Activated T-cell treated with anti-CD3 and anti-CD28 coated beads, Interleukin-2, amount 50 U/mL, for 72 hours (primary cell): ENCODE data around the gene PAIP2. TPM values are rescaled to one million over a fixed set of nuclear protein-coding genes. Genes with fewer than 3 reads are reported as not detected.

ENCODE experiments used
- ATAC-seq, 2 donors: fragments of 150-1000 bp; cut with Tn5 transposase; replicated peaks in 1 of 2; 2 replicates each; pipeline ENCODE4 v1.10.0; 2021; ENCODE audit warnings: moderate library complexity in 2 of 2, mild to moderate bottlenecking in 1 of 2
- DNase-seq, 2 donors: peaks; one replicate each; pipeline ENCODE4 v3.0.0; 2021 to 2022; ENCODE audit warnings: mixed read lengths in 1 of 2
- H3K27ac Mint-ChIP-seq: one replicate; pipeline ENCODE4 v1.8.0; 2022; ENCODE audit warnings: mild to moderate bottlenecking, moderate library complexity, mixed read lengths
- H3K27me3 Mint-ChIP-seq: one replicate; pipeline ENCODE4 v1.8.0; 2022; ENCODE audit warnings: low read depth, mixed read lengths
- H3K36me3 Mint-ChIP-seq, 2 donors: one replicate each; pipeline ENCODE4 v1.8.0; 2022; ENCODE audit warnings: mixed read lengths in 2 of 2, mild to moderate bottlenecking in 1 of 2; ENCODE audit not compliant: insufficient read depth in 2 of 2
- H3K4me1 Mint-ChIP-seq: one replicate; pipeline ENCODE4 v1.8.0; 2022; ENCODE audit warnings: low read depth, mixed read lengths
- H3K4me3 Mint-ChIP-seq, 2 donors: one replicate each; pipeline ENCODE4 v1.8.0; 2022; ENCODE audit warnings: mild to moderate bottlenecking in 2 of 2, mixed read lengths in 2 of 2, moderate library complexity in 2 of 2
- H3K9me3 Mint-ChIP-seq, 2 donors: one replicate each; pipeline ENCODE4 v1.8.0; 2022; ENCODE audit warnings: mixed read lengths in 2 of 2
- total RNA-seq, 2 donors: library from RNA; stranded (reverse); gene quantifications; one replicate each; pipeline ENCODE4 v1.2.3, GENCODE V29; 2022

The PAIP2 gene, protein sequence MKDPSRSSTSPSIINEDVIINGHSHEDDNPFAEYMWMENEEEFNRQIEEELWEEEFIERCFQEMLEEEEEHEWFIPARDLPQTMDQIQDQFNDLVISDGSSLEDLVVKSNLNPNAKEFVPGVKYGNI
- 100 to 1,000 TPM; 141 to 144 TPM for total RNA-seq

DNA sequence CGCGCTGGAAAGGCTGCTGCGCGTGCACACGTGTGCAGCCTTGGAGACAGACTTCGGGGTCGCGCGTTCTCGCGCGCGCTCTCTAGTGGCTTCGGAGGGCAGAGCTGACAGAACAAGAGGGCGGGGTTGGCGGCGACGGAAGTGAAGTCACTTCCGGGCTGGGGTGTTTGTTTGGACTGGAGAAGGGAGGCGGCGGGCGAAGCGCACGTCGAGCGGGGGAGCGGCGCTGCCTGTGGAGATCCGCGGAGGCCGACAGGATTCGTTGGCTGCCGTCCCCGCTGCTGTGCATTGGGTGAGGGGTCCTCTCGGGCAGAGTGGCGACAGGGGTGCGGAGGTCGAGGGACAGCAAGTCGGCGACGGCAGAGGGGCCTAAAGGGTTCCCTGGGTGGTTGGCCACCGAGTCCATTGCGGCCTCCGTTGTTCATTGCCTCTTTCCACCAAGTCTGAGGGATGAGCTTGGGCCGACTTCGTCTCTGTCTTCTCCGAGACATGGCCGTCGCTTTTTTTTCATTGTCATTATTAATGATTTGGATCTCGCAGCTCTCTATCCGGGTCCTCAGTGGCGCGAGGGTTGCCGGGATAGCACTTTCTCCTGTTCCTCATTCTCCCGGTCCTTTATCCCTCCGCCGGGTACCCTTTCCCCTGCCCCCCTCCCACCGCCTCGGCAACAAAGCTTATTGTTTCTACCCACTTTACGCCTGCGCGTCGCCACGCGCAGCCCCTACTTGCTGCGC lies at the start of gene PAIP2:
Gene PAIP2 (plus strand): TSS at position 166 of the 734 bp plus-strand sequence. CDS start 21,931 bp downstream, outside the sequence.
- Mint-ChIP-seq H3K36me3 (peaks cover 3 to 13% of the 10 kb centered on the region in 2 donors), H3K9me3 (no peaks in the 10 kb centered on the region), H3K27ac (peak within 1 kb of the TSS; percentile 75), H3K4me3 (peak within 1 kb of the TSS; percentile 85 to 96), H3K4me1 (peaks cover 56% of the 10 kb centered on the region), H3K27me3 (no peaks in the 10 kb centered on the region)
- ATAC-seq (peak; percentile 89 to 90), DNase-seq (peak; percentile 97)

DNA sequence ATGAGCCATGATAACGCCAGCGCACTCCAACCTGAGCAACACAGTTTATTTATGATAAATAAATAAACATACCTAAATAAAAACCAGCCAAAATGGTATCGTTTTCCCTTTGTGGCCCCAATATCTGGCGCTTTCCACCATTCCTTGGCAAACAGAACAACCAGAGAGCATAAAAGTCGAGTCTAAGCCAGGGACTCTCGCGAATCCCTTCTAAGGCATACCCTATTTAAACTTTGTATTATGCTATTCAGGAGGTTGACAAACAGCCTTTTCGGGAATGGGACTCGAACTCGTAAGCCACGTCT lies 48.5 kb upstream of the PAIP2 start:
- DNase-seq (no peak), ATAC-seq (peak in 1 of 2 donors; percentile 14)
- peak overlapping the region; percentile 97 for H3K27ac Mint-ChIP-seq
- peaks cover 38% of the 10 kb centered on the region for H3K4me1 Mint-ChIP-seq
- H3K9me3 Mint-ChIP-seq: no peaks in the 10 kb centered on the region
- no peaks in the 10 kb centered on the region for H3K27me3 Mint-ChIP-seq
- peaks cover 10 to 23% of the 10 kb centered on the region in 2 donors for H3K36me3 Mint-ChIP-seq
- H3K4me3 Mint-ChIP-seq: peak overlapping the region; percentile 96 to 98

DNA sequence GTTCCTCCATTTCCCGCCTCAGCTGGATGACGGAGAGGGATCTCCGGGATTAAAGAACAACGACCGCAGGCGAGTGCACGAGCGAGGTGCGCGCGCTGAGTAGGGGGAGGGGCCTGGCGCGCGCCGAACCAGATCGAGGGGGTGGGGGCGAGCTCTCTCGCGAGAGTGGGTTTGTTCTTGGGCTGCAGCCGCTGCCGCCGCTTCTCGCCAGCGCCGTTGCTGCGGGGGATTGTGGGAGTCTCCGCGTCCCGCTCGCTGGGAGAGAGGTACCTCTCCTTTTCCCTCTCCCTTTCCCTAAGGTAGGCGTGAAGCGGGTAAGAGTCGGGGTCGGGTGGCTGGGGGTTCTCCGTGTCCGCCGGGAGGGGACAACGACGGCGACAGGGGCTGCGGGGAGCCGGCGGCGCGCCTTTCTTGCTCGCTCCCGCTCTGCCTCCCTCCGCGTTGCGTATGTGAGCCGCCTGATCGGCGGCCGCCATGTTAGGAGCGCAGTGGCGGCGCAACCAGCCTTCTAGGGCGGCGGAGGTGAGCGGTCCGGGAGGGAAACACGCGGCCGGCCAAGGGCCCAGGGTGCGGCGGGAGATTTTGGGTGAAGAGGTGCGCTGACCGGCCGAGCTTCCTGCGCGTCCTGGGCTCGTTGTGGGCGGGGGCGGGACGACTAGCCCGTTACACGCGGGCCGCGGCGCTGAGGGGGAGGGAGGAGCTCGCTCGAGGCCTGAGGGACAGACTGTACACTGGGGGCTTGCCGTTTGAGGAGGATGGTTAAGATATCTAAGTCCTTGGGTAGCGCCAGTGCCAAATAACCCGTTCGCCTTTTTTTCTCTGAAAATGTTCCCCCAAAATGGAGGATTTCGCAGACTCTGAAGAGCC lies 47.9 kb upstream of the PAIP2 start, which contains the start of gene MATR3:
Gene MATR3 (plus strand): TSS at position 234 of the 867 bp plus-strand sequence. CDS start 13,676 bp downstream, outside the sequence.
- peak; percentile 94 to 95 for DNase-seq
- Mint-ChIP-seq H3K4me1 (peaks cover 44% of the 10 kb centered on the region), H3K27me3 (no peaks in the 10 kb centered on the region), H3K9me3 (no peaks in the 10 kb centered on the region), H3K36me3 (peaks cover 10 to 23% of the 10 kb centered on the region in 2 donors), H3K4me3 (peak within 1 kb of the TSS; percentile 96 to 98), H3K27ac (peak within 1 kb of the TSS; percentile 97)
- ATAC-seq: peak; percentile 93

DNA sequence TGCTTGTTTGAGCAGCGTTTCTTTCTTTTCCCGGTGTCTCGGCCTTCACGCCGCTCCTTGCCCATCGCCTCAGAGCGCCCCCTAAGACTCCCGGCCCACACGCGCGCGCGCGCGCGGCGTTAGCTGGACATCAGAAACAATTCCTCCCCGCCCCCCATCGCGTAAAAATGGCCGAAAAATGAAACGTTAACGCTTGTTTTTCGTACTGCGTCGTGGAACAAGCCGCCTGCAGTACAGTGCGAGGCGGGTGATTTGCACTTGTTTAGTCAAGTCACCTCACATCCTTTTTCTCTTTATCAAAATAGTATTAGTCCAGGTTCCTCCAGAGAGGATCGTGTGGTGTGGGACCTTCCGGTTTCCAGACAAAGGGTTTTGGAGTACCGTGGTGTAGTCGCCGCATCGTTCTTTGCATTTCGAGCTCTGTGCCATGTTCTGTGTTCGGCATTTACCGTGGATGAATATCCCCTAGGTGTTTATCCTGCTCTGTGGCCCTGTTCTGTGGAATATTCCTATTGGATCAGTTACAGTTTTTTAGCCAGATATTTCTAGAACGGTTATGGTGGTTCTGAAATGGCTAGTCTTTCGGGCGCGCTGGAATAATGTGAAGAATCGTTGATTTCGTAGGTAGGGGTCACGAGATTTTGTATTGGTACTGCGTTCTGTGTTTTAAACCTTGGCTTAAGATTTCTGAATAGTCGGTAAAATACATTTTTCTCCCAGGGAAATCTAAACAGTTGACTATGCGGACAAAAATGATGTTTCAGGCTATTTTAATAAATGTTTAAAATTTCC lies 47.1 kb upstream of the PAIP2 start:
- peaks cover 10 to 23% of the 10 kb centered on the region in 2 donors for H3K36me3 Mint-ChIP-seq
- DNase-seq (peak; percentile 66 to 67), ATAC-seq (peak; percentile 5 to 12)
- H3K4me3 Mint-ChIP-seq: peak overlapping the region; percentile 96 to 98
- H3K27me3 Mint-ChIP-seq: no peaks in the 10 kb centered on the region
- peaks cover 52% of the 10 kb centered on the region for H3K4me1 Mint-ChIP-seq
- no peaks in the 10 kb centered on the region for H3K9me3 Mint-ChIP-seq
- H3K27ac Mint-ChIP-seq: peak overlapping the region; percentile 97

DNA sequence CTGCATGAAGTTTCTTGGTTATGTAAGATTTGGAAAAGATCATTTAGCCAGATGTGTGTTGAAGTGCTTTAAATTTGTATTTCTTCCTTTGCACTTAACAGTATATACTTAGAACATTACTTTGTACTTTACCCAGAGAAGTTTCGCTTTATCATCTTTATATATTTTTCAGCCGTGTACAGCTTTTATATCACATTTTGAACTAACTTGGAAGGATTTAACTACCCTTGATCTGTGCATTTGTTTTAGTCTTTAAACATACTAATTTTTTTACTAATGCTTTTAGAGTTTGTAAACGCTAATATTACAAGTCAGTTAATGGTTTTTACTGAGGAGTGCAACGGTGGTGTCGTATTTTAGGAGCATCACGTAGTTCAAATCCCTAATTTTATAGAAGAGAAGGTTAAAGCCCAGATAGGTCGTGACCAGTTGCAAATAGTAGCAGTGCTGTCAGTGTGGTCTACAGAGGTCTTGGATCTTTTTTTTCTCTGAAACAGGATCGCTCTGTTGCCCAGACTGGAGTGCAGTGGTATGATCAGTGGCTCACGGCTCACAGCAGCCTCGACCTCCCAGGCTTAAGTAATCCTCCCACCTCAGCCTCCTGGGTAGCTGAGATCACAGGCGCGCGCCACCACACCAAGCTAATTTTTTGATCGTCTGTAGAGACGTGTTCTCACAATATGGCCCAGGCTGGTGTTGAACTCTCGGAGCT lies 46.2 kb upstream of the PAIP2 start:
- H3K27me3 Mint-ChIP-seq: no peaks in the 10 kb centered on the region
- H3K36me3 Mint-ChIP-seq: peaks cover 11 to 21% of the 10 kb centered on the region in 2 donors
- peaks cover 61% of the 10 kb centered on the region for H3K4me1 Mint-ChIP-seq
- no peaks in the 10 kb centered on the region for H3K9me3 Mint-ChIP-seq
- peak overlapping the region; percentile 96 to 98 for H3K4me3 Mint-ChIP-seq
- ATAC-seq: no peak
- no peak for DNase-seq
- peak overlapping the region; percentile 97 for H3K27ac Mint-ChIP-seq

DNA sequence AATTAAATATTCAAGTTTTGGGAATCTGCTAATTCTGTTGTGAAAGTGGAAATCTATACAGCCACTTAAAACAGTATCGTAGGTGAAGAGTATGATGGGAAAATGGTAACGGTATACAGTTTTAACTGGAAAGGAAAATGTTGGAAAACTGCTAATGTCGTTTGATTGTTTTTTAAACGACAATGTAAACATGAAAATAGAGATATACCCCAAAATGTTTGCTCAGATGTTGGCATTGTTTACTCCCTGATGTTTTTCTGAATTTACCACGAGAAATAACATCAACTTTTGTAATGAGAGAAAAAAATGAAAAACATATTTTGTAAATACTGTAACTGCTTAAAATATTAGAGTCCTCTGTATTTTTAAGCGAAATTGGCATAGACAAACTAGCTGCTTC lies 45.5 kb upstream of the PAIP2 start:
- Mint-ChIP-seq H3K27ac (peak overlapping the region; percentile 97), H3K4me3 (peak overlapping the region; percentile 96 to 98), H3K36me3 (peaks cover 11 to 21% of the 10 kb centered on the region in 2 donors), H3K4me1 (peaks cover 68% of the 10 kb centered on the region), H3K27me3 (no peaks in the 10 kb centered on the region), H3K9me3 (no peaks in the 10 kb centered on the region)
- DNase-seq (no peak), ATAC-seq (no peak)

DNA sequence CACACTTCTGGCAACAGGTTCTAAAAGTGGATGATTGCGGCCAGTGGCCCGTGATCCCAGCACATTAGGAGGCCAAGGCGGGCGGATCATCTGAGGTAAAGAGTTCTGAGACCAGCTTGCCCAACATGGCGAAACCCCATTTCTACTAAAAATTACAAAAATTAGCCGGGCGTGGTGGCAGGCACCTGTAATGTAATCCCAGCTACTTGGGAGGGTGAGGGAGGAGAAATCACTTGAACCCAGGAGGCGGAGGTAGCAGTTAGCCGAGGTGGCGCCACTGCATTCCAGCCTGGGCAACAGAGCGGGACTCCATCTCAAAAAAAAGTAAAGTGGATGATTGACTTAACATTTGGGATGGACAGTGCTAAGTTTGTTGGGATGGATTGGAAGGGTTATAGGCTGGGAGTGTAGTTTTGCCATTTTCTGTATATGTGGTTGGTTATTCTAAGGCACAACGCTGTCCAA lies 44.8 kb upstream of the PAIP2 start:
- H3K27ac Mint-ChIP-seq: peak overlapping the region; percentile 31
- H3K4me1 Mint-ChIP-seq: peaks cover 75% of the 10 kb centered on the region
- peaks cover 11 to 22% of the 10 kb centered on the region in 2 donors for H3K36me3 Mint-ChIP-seq
- ATAC-seq (no peak), DNase-seq (no peak)
- no peaks in the 10 kb centered on the region for H3K9me3 Mint-ChIP-seq
- H3K4me3 Mint-ChIP-seq: peak overlapping the region; percentile 96 to 98
- no peaks in the 10 kb centered on the region for H3K27me3 Mint-ChIP-seq

DNA sequence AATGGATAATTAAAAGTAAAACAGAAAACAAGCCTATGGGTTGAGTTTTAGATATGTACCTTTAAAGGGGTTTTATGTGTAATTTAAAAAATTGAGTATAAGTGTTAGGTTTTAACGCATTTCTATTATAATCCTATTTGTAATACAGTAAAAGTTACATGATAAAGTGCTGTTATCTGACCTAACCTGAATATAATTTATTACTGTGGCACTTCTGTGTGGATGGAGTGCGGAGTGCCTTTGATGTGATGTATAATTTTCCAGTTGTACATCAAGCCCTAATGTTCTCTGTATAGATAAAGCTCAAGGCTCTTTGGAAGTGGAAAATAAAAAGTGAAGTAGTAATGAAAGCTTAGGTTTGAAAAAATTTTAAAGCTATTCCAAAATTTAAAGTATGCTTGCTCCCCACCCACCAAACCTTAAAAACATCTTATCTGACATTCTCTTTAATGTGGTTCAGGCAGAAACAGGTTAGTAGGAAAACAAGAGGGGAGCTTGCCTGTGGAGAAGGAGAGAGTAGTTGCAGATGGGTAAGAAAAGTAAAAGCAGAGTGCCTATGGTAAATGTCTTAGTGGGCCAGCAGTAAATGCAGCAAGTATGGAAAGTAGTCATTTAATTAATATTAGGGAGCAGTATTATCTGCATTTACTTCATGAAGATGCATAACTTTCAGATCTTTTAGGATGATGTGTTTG lies 44.1 kb upstream of the PAIP2 start:
- peaks cover 81% of the 10 kb centered on the region for H3K4me1 Mint-ChIP-seq

DNA sequence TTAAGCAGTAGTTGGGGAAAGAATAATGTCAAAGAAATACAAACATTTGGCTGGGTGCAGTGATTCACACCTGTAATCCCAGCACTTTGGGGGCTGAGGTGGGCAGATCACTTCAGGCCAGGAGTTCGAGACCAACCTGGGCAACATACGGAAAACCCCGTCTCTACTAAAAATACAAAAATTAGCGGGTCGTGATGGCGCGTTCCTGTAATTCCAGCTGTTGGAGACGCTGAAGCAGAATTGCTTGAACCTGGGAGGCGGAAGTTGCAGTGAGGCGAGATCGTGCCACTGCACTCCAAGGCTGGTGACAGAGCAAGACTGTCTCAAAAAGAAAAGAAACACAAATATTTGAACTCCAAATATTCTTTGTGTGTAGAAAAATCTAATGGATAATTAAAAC lies 43.4 kb upstream of the PAIP2 start:
- no peak for ATAC-seq
- Mint-ChIP-seq H3K4me3 (peak overlapping the region; percentile 96 to 98), H3K36me3 (peaks cover 11 to 25% of the 10 kb centered on the region in 2 donors), H3K27ac (peak overlapping the region; percentile 10), H3K4me1 (peaks cover 83% of the 10 kb centered on the region), H3K27me3 (no peaks in the 10 kb centered on the region), H3K9me3 (no peaks in the 10 kb centered on the region)
- DNase-seq: no peak

More for the DNA sequence above, 44.1 kb upstream of the PAIP2 start:
- ATAC-seq (no peak), DNase-seq (no peak)
- H3K9me3 Mint-ChIP-seq: no peaks in the 10 kb centered on the region
- peaks cover 11 to 25% of the 10 kb centered on the region in 2 donors for H3K36me3 Mint-ChIP-seq
- no peaks in the 10 kb centered on the region for H3K27me3 Mint-ChIP-seq
- H3K27ac Mint-ChIP-seq: peak overlapping the region; percentile 31
- peak overlapping the region; percentile 96 to 98 for H3K4me3 Mint-ChIP-seq

DNA sequence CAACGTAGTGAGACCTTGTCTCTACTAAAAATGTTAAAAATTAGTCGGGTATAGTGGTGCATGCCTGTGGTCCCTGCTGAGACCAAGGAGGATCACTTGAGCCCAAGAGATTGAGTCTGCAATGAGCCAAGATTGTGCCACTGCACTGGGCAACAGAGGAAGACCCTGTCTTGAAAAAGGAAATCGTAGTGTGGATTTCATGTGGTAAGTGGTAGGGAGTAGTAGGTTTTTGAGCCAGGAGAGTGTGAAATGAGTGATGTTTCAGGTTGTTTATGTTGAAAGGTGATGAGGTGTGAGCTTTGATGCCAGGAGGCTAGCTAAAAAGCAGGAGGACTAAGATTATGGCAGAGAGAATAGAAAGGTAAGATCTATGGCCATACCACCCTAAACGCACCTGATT lies 42.2 kb upstream of the PAIP2 start:
- Mint-ChIP-seq H3K4me1 (peaks cover 94% of the 10 kb centered on the region), H3K36me3 (peaks cover 10 to 22% of the 10 kb centered on the region in 2 donors), H3K4me3 (peak overlapping the region; percentile 96 to 98), H3K9me3 (no peaks in the 10 kb centered on the region), H3K27me3 (no peaks in the 10 kb centered on the region), H3K27ac (peak overlapping the region; percentile 10)
- ATAC-seq (peak; percentile 78 to 81), DNase-seq (no peak)

DNA sequence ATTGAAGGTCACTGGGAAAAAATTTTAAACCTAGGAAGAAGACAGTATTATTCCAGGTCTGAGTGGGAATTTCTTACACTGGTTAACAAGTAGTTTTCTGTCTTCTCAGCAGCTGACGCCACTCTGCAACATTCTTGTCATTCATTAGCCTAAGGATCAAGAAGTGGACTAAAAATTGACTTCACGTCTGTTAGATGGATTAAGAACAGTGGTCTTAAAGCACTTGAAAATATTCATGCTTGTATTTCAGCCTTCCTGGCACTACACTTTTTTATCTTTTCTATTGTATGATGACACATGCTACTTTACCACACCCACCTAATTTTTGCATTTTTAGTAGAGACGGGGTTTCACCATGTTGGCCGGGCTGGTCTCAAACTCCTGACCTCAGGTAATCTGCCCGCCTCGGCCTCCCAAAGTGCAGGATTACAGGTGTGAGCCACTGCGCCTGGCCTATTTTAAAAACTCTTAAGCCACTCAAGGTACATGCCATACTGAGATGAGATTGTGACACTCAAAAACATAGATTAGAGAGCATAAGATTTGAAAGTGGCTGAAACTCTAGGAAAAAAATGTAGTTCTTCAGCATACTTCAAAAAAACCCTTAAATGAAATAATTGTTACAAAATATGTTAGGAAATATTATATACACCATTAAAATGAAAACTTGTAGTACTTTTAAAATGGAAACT lies 39.7 kb upstream of the PAIP2 start:
- ATAC-seq (no peak), DNase-seq (no peak)
- H3K36me3 Mint-ChIP-seq: peaks cover 2 to 6% of the 10 kb centered on the region in 2 donors
- no peaks in the 10 kb centered on the region for H3K9me3 Mint-ChIP-seq
- H3K4me3 Mint-ChIP-seq: peak overlapping the region; percentile 58 to 72
- H3K4me1 Mint-ChIP-seq: peaks cover 98% of the 10 kb centered on the region
- H3K27me3 Mint-ChIP-seq: no peaks in the 10 kb centered on the region
- H3K27ac Mint-ChIP-seq: peak overlapping the region; percentile 89
